Activated CD8-positive, alpha-beta memory T cell treated with anti-CD3 and anti-CD28 coated beads for 36 hours (primary cell): ENCODE measurements around the gene MARCO. TPM values are rescaled to one million over a fixed set of nuclear protein-coding genes. Genes with fewer than 3 reads are reported as not detected.
"Not testable (repeated sequence)": the region's sequence is repeated elsewhere in the genome, so short reads cannot be mapped to it uniquely, and the experiment has no call there.

ENCODE experiments used
- CTCF ChIA-PET: fragments of 350-600 bp; sonication (Branson Sonifier 250); formaldehyde crosslinking; loops from one replicate; lab custom pipeline; 2021; ENCODE audit warnings: antibody characterized with exemption; lab: Charles Lee
- POLR2A ChIA-PET: fragments of 350-600 bp; sonication (Branson Sonifier 250); formaldehyde crosslinking; loops from one replicate; lab custom pipeline; 2021; ENCODE audit warnings: antibody characterized with exemption; lab: Charles Lee
- total RNA-seq, 2 experiments: library from RNA; stranded (reverse); gene quantifications; one replicate each; pipeline ENCODE4 v1.2.3, GENCODE V29; 2021

MARCO gene
- total RNA-seq, 2 experiments from 2014 or later, result not detected

DNA sequence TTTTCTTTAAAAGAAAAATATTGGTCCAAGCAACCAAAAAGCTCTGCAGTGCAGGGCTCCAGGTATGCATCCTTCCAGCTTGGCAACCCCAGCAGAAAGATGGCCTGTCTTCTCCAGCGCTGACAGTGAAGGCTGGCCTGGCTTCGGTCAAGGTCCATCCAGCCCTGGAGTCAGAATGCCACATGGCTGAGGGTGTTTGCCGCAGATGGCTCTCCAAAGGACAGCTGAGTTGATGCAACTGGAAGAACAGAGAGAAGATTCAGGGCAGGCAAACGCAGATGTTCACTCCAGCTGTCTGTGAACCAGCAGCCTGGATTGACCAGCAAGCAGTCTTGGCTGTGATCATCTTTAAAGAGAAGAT, 51.4 kb downstream of the MARCO start:
- POLR2A ChIA-PET, result no interaction called here
- CTCF ChIA-PET, result no interaction called here

DNA sequence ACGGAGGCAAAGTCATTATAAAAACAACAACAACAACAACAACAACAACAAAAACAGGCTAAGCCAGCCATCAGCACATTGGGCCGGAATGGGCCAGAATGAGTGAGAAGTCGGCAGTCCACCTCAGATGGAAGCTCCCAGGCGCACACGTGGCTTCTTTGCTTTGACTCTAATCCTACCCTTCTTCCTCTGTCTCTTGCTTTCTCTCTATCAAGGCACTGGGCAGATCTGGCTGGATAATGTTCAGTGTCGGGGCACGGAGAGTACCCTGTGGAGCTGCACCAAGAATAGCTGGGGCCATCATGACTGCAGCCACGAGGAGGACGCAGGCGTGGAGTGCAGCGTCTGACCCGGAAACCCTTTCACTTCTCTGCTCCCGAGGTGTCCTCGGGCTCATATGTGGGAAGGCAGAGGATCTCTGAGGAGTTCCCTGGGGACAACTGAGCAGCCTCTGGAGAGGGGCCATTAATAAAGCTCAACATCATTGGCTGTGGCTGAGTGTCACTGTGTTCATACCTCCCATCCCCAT, 52.2 kb downstream of the MARCO start:
- CTCF ChIA-PET, result no interaction called here
- POLR2A ChIA-PET, result no interaction called here

DNA sequence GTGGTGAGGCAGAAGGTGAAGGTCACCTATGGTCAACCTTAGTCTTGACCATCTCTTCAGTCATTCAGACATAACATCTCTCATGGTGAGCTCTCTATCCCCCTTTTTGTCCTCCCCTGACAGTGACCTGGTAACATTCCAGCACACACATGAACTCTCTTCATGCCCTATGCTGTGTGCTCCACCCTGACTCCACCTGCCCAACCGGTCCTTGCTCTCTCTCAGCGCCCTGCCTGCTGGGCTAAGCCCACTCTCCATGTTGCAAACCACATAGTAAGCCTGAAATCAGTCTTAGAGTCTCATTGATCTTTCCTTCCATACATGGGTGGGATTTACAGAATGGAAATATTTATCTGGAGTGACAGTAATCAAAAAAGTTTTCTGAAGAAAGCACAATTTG, 52.8 kb downstream of the MARCO start:
- POLR2A ChIA-PET, result no interaction called here

GRCh38 chr2:119003856-119004255, 61.9 kb downstream of the MARCO start:
- CTCF ChIA-PET, POLR2A ChIA-PET: not testable (repeated sequence)

More for the DNA sequence above, 52.8 kb downstream of the MARCO start:
- CTCF ChIA-PET, result no interaction called here

DNA sequence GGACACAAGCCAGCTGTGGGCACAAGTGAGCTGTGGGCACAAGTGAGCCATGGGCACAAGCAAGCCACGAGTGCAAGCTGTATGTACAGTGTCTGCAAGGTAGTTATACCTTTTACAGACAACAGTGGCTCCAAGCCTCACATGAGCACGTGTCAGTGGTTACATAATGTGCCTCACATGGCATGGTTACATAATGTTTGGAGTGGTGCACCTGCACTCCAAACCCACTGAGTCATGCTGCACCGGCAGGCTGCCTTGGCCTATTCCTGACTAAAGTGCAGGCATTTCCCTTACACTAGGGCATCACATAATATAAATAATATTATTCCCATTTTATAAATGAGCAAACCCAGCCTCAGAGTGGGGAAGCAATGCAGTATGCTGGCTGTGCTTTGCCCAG, 62.6 kb downstream of the MARCO start:
- CTCF ChIA-PET, result no interaction called here

GRCh38 chr2:119005051-119005450, 63.1 kb downstream of the MARCO start:
- CTCF ChIA-PET, result no interaction called here
- POLR2A ChIA-PET, result no interaction called here

More for the DNA sequence above, 62.6 kb downstream of the MARCO start:
- POLR2A ChIA-PET, result no interaction called here

GRCh38 chr2:119005555-119005954, 63.6 kb downstream of the MARCO start:
- POLR2A ChIA-PET, result no interaction called here
- CTCF ChIA-PET, result no interaction called here

DNA sequence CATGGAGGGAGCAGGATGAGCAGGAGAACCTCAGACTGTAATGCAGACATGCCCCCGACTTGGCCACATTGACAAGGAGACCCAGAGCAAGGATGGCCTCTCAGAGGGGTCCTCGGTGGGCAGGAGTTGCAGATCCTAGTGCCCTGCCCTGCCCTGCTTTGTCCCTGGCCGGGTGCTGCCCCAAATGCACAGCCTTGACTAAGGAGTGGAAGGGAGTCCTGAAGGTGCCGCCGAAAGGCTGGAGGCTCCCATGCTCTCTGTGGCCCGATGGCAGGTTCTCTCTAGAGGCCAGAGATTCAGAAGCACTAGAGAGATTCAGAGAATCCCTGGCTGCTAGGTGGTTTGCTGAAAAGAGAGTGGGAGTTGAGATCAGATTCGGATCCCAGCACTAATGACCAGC, 64.4 kb downstream of the MARCO start:
- CTCF ChIA-PET, result no interaction called here
- POLR2A ChIA-PET, result no interaction called here

DNA sequence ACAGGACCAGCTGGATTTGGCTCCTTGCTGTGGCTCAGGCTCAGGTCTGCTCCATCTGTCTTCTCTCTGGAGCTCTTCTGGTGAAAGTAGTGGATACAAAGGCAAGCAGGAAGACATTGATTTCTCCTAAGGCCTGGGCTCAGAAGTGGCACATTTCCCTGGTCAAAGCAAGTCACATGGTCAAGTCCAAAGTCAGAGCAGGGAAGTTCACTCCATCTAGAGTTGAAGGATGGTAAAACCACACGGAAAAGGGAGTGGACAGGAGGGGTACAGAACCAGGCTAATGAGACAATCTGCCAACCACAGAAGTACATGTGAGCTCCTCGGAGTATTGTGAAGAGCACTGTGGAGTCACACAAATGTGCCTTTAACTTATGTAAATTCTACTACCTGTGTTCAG, 66.1 kb downstream of the MARCO start:
- POLR2A ChIA-PET, result no interaction called here
- CTCF ChIA-PET, result interaction anchor here (0.7 kb wide), 1 partner anchor 125 kb away, joined by 3 read pairs; no protein-coding TSS in a partner anchor

- ChIA-PET CTCF (no interaction called here), POLR2A (no interaction called here)
Observed at GRCh38 chr2:119009110-119009509, 67.1 kb downstream of the MARCO start.

GRCh38 chr2:119010336-119010735, 68.3 kb downstream of the MARCO start:
- ChIA-PET CTCF (no interaction called here), POLR2A (no interaction called here)

- CTCF ChIA-PET, result no interaction called here
Observed at GRCh38 chr2:119011162-119011909, 69.3 kb downstream of the MARCO start.

GRCh38 chr2:119011910-119012209, 69.9 kb downstream of the MARCO start:
- POLR2A ChIA-PET, result no interaction called here
- CTCF ChIA-PET, result no interaction called here

More at GRCh38 chr2:119011162-119011909, 69.3 kb downstream of the MARCO start:
- POLR2A ChIA-PET, result no interaction called here

GRCh38 chr2:119012345-119013301, 70.6 kb downstream of the MARCO start:
- ChIA-PET CTCF (no interaction called here), POLR2A (no interaction called here)

DNA sequence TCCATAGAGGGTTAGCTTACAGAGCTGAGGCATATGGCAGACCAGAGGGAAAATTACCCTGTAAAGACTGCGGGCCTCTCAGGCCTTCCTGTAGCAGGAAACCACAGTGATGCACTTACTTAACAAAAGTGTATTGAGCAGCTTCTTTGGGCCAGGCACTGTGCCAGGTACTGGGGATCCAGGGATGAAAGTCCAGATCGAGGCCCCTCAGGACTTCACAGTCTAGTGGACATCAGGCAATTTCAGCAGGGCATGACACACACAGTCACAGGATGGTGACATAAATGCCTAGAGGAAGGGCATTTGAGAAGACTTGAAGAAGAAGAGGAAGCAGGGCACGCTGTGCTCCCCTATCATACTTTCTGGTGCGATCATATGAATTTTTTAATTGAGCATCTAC, 71.7 kb downstream of the MARCO start:
- CTCF ChIA-PET, result no interaction called here

GRCh38 chr2:119015845-119016244, 73.9 kb downstream of the MARCO start:
- CTCF ChIA-PET, result no interaction called here
- POLR2A ChIA-PET, result no interaction called here

More for the DNA sequence above, 71.7 kb downstream of the MARCO start:
- POLR2A ChIA-PET, result no interaction called here

DNA sequence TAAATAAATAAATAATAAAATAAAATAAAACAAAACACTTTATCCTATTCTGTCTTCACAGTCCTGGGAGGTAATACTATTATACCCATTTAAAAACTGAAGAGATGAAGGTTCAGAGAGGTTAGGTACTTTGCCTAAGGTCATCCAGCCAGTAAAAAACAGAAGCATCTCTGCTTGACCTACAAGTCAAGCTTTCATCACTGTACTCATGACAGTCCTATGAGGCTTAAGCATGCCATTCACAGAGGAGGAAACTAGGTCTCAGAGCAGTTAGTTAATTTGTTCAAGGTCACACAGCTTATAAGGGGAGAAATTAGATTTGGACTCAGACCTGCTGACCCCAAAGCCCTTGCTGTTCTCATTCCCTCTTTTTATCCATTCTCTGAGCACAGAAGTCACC, 77.5 kb downstream of the MARCO start:
- CTCF ChIA-PET, result no interaction called here

GRCh38 chr2:119022678-119023077, 80.7 kb downstream of the MARCO start:
- ChIA-PET POLR2A (no interaction called here), CTCF (no interaction called here)

More for the DNA sequence above, 77.5 kb downstream of the MARCO start:
- POLR2A ChIA-PET, result no interaction called here

- ChIA-PET POLR2A (no interaction called here), CTCF (no interaction called here)
Observed at GRCh38 chr2:119023534-119023933, 81.5 kb downstream of the MARCO start.

GRCh38 chr2:119024152-119024551, 82.2 kb downstream of the MARCO start:
- POLR2A ChIA-PET, result no interaction called here
- CTCF ChIA-PET, result no interaction called here
